HS-27A (cell line): ENCODE measurements around the gene PAGR1.
"Not testable (repeated sequence)": the region's sequence is repeated elsewhere in the genome, so short reads cannot be mapped to it uniquely, and the experiment has no call there.

ENCODE experiments used
- DNase-seq: peaks from one replicate; pipeline ENCODE4 v3.0.0-alpha.2; 2012; ENCODE audit warnings: low read depth, missing footprints

Gene PAGR1

GRCh38 chr16:29791845-29792807 is 23.8 kb upstream of the PAGR1 start:
- no peak for DNase-seq

- DNase-seq, result not testable (repeated sequence)
Observed at GRCh38 chr16:29793153-29793552, 22.8 kb upstream of the PAGR1 start.

- no peak for DNase-seq
Observed at GRCh38 chr16:29794231-29794710, 21.7 kb upstream of the PAGR1 start.

GRCh38 chr16:29802416-29802935 is 13.5 kb upstream of the PAGR1 start:
- DNase-seq, result no peak

GRCh38 chr16:29804020-29804419 is 11.9 kb upstream of the PAGR1 start:
- DNase-seq, result no peak

GRCh38 chr16:29804455-29805231 is 11.3 kb upstream of the PAGR1 start:
- DNase-seq, result no peak

- DNase-seq, result no peak
Observed at GRCh38 chr16:29805232-29806098, 10.5 kb upstream of the PAGR1 start.

- no peak for DNase-seq
Observed at GRCh38 chr16:29806099-29806579, 9.8 kb upstream of the PAGR1 start, which contains the start of gene MAZ. MAZ (plus strand) TSS chr16:29806529; CDS start chr16:29806702, 173 bp downstream.

GRCh38 chr16:29806641-29807425 is 9.1 kb upstream of the PAGR1 start:
- DNase-seq, result no peak

- no peak for DNase-seq
Observed at GRCh38 chr16:29807426-29808218, 8.3 kb upstream of the PAGR1 start.

- DNase-seq, result no peak
Observed at GRCh38 chr16:29808219-29808900, 7.6 kb upstream of the PAGR1 start.

- no peak for DNase-seq
Observed at GRCh38 chr16:29809031-29809747, 6.8 kb upstream of the PAGR1 start.

GRCh38 chr16:29809850-29810698 is 5.9 kb upstream of the PAGR1 start:
- DNase-seq, result no peak

GRCh38 chr16:29810699-29811169 is 5.2 kb upstream of the PAGR1 start:
- DNase-seq, result no peak

GRCh38 chr16:29811170-29811895 is 4.6 kb upstream of the PAGR1 start:
- DNase-seq, result no peak

GRCh38 chr16:29811896-29812665 is 3.9 kb upstream of the PAGR1 start, which contains the start of gene PRRT2:
PRRT2 (plus strand) TSS chr16:29812193; CDS start chr16:29813055, 862 bp downstream.
- DNase-seq, result no peak
